Ovary (tissue), 3 donors: ENCODE measurements around the gene LSM14B.

ENCODE experiments used
- EP300 ChIP-seq: sonication (generic); formaldehyde crosslinking; IDR thresholded peaks from one replicate; pipeline ENCODE4 v1.6.1; 2017; ENCODE audit warnings: antibody characterized with exemption
- POLR2A ChIP-seq: fragments of 450-650 bp; IDR thresholded peaks from one replicate; pipeline ENCODE4 v1.6.1; 2017; ENCODE audit warnings: antibody characterized with exemption, mild to moderate bottlenecking, moderate library complexity
- TF ChIP-seq, protein P1 (sequence below), 3 donors: fragments of 450-650 bp in 2 of 3; fragments of 200-600 bp in 1 of 3; IDR thresholded peaks; one replicate each; pipeline versions ENCODE4 v1.5.1 to v1.8.0; 2016 to 2022; ENCODE audit warnings: antibody characterized with exemption in 3 of 3, mild to moderate bottlenecking in 1 of 3
- donor health status: DM: no; HTN: no; CAD: no.

GRCh38 chr20:62179162-62179504, 56.9 kb downstream of the LSM14B start:
- TF ChIP-seq POLR2A = no peak
- TF ChIP-seq, protein P1, sequence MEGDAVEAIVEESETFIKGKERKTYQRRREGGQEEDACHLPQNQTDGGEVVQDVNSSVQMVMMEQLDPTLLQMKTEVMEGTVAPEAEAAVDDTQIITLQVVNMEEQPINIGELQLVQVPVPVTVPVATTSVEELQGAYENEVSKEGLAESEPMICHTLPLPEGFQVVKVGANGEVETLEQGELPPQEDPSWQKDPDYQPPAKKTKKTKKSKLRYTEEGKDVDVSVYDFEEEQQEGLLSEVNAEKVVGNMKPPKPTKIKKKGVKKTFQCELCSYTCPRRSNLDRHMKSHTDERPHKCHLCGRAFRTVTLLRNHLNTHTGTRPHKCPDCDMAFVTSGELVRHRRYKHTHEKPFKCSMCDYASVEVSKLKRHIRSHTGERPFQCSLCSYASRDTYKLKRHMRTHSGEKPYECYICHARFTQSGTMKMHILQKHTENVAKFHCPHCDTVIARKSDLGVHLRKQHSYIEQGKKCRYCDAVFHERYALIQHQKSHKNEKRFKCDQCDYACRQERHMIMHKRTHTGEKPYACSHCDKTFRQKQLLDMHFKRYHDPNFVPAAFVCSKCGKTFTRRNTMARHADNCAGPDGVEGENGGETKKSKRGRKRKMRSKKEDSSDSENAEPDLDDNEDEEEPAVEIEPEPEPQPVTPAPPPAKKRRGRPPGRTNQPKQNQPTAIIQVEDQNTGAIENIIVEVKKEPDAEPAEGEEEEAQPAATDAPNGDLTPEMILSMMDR (IDR thresholded peaks at IDR 0.05) = no peak
- no peak for TF ChIP-seq EP300
